Stimulated activated CD4-positive, alpha-beta T cell treated with anti-CD3 and anti-CD28 coated beads, Interleukin-4, amount 100 ng/mL, for 4 hours (primary cell): ENCODE data around the gene XXYLT1.

Experiments
- DNase-seq, 2 experiments: peaks; one replicate each; pipeline ENCODE4 v3.0.0-alpha.2; 2020

XXYLT1 gene

GRCh38 chr3:195072916-195073564 is 197.9 kb downstream of the XXYLT1 start:
- DNase-seq, result no peak

- DNase-seq, result no peak
These were observed 198.8 kb downstream of the XXYLT1 start for GRCh38 chr3:195071916-195072820.

GRCh38 chr3:195071011-195071728 is 199.8 kb downstream of the XXYLT1 start:
- no peak for DNase-seq

GRCh38 chr3:195070336-195070735 is 200.6 kb downstream of the XXYLT1 start:
- no peak for DNase-seq

GRCh38 chr3:195069501-195070251 is 201.3 kb downstream of the XXYLT1 start:
- DNase-seq, result no peak

- DNase-seq, result no peak
These were observed 202.6 kb downstream of the XXYLT1 start for GRCh38 chr3:195068084-195069080.

DNA sequence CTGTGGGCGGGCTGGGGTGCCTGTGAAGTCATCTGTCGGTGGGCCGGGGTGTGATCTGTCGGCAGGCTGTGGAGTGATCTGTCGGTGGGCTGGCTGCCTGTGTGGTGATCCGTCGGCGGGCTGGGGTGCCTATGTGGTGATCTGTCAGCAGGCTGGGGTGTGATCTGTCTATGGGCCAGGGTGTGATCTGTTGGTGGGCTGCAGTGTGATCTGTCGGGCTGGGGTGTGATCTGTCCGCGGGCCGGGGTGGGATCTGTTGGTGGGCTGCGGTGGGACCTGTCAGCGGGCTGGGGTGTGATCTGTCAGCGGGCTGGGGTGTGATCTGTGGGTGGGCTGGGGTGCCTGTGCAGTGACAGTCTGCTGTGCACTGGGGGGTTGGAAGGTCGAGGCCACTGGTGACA is 204.5 kb downstream of the XXYLT1 start:
- no peak for DNase-seq

- no peak for DNase-seq
These were observed 205.1 kb downstream of the XXYLT1 start for GRCh38 chr3:195065864-195066185.

GRCh38 chr3:195065142-195065863 is 205.7 kb downstream of the XXYLT1 start:
- DNase-seq, result no peak

DNA sequence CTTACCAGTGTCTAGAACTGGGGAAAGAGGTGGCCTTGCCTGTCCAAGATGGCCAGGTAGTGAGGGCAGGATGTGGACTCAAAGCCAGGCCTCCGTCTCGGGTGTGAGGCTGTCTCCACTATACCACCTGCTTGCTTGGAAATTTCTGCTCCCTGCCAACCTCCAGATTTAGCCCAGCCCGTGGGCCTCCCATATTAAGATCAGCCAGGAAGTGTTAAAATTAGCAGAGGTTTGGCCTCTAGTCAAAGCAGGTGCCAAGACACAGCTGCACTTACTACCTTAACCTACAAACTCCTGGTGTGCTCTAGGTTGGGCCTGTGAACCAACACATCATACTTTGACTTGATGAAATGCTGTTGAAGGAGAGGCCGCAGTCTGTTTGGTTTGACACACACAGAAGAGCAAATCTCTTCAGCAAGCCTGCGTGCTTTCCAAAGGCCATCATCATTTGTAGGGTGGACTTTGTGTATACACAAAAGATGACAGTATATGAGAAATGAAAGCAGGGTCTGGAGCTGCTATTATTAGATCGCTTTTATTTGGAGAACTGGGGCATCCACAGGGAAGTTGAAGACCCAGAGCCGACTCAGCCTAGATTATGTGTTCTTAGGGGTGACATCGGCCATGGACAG is 206.5 kb downstream of the XXYLT1 start:
- no peak for DNase-seq

DNA sequence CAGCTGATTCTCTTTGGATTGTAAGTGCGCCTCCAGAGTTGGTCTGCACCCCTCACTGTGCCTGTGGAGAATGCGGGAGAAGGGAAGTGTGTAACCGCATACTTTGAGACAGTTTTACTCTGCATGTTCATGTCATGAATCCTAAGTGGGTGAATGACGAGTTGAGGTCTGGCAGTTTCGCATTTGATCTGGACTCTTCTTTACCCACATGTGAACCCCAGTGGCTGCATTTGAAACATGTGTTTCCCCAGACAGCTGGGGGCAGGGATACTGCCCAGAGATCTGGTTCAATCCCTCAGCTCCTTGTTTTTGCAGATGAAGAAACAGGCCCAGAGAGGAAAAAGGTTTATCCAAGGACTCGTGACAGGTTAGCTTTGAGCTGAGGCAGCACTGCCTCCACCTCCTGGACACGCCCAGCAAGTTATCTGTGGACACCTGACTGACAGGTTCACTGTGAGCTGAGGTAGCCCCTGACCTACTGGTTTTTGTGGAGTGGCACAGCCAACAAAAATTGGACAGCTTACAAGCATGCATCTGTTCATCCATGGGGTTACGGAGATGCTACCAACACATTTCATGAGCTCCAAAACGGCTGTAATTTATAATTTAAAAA is 207.3 kb downstream of the XXYLT1 start:
- DNase-seq, result no peak

DNA sequence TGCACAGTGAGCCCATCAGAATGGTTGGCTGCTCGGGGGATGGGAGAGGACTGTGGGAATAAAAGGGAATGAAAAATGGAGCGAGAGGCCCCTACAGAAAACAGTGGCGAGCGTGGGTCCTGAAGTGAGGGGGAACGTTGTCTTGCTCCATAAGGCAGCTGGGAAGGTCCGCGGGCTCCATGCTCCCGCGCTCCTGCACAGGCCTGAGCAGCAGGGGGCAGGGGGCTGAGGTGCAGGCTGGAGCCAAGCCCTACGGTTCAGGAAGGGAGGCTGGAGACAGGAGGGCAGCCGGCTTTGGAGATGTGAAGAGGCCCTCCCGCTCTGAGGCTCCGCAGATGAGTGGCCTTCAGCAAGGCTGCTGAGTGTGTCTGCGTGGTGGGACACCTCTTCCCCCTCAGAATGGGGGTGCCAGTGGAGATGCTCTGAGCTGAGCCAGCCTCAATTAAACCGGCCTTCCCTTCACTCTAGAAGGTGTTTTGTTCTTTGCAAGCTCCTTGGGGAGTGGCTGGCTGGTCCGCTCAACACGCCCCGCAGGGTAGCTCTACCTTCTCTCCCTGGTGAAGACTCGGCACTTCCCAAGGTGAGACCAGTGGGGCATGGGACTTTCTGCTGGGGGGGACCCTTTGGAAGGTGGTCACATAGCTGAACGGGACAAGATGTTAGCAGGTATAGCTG is 208.0 kb downstream of the XXYLT1 start:
- no peak for DNase-seq

- no peak for DNase-seq
These were observed 209.0 kb downstream of the XXYLT1 start for GRCh38 chr3:195061756-195062655.

- DNase-seq, result no peak
These were observed 210.2 kb downstream of the XXYLT1 start for GRCh38 chr3:195060531-195061291.

GRCh38 chr3:195060217-195060481 is 210.8 kb downstream of the XXYLT1 start:
- no peak for DNase-seq

GRCh38 chr3:195059471-195060216 is 211.3 kb downstream of the XXYLT1 start:
- DNase-seq, result no peak

- DNase-seq, result no peak
These were observed 212.0 kb downstream of the XXYLT1 start for GRCh38 chr3:195059006-195059350.
